Activated T-cell treated with anti-CD3 and anti-CD28 coated beads for 24 hours (primary cell): ENCODE results near the gene PKNOX2.

Experiments used
- DNase-seq: peaks from one replicate; pipeline ENCODE4 v3.0.0-alpha.2; 2020; ENCODE audit warnings: low read depth

The PKNOX2 gene

DNA sequence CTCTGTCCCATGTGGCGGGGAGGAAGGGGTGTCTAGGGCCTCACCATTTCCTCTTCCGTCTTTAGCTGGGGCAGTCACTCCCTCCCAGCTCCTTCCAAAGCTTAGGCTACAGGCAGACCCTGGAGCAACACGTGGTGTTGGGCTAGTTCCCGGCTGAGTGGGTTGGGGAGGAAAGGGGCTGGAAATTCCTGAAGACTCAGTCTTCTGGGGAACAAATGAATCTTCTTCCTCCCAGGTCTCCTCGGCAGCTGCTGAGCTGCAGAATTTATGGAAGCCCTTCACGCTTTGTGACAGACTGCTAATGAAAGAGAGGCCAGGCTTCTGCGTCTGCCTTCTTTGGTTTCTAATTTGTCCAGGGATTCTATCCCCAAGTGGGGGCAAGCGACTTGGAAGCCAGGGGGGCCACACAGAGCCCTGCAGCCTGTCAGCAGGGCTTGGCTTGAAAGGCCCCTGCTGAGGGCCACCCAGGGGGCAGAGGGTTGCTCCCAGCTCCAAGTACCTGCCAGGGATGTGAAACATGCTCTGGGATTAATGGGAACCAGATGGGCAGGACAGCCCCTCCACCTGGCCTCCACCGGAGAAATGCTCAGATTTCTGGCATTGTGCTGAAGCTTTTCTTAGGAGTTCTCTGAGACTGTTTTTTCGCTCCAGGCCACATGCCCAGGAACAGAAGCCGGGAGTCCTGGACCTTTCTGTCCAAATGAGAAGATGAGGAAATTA is 123.1 kb downstream of the PKNOX2 start:
- DNase-seq: no peak

DNA sequence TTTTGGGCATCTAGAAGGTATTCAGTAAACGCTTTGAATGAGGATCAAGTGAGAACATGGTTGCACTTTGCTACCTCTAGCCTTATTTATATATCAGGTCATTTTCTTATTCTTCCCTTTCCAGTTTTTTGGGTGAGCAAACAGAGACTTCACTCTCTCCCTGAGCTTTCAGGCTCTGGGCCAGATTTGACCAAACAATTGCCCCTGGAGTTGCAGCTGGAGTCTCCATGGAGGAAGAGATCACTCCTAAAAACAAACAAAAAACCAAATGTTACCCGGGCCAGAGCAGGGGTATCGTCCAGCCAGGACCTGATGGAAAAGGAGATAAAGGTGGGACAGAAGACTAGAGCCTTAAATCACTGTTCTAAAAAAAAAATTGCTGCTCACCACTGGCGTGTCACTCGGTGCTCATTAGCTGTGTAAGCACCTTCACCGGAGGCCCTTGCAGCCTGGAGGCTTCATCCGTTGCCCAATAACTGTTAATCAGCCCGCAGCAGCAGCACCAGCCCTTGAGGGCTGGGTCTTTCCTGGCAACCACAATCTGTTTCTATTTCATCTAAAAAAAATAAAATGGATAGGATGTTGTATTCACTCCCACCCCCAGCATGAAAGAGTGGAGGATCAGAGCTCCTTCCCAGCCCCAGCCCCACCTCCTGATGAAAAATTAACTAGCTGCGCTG is 125.0 kb downstream of the PKNOX2 start:
- DNase-seq: no peak

GRCh38 chr11:125290263-125290662 is 125.7 kb downstream of the PKNOX2 start:
- no peak for DNase-seq

DNA sequence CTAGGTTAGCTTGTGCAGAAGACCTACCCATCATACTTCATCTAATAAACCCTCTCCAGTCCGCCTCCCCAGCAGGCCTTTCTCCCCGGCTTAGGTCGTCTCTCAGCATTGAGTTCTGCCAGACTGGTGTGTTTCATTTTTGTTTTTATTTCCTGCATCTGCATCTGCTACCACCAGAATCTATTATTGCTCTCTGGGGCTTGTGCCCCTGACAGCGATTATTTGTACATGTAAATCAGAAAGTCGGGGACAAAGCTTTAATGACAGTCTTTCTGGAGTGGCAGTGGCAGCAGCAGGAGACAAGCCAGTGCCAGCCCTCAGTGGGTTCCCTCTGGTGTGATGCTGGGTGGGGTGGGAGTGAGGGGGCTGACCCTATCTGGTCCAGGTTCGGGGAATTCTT is 127.5 kb downstream of the PKNOX2 start:
- DNase-seq: no peak

GRCh38 chr11:125293596-125293995 is 129.0 kb downstream of the PKNOX2 start:
- DNase-seq: no peak

- DNase-seq: no peak
Observed at GRCh38 chr11:125295931-125296330, 131.4 kb downstream of the PKNOX2 start.

- DNase-seq: no peak
Observed at GRCh38 chr11:125297346-125297915, 132.9 kb downstream of the PKNOX2 start.

DNA sequence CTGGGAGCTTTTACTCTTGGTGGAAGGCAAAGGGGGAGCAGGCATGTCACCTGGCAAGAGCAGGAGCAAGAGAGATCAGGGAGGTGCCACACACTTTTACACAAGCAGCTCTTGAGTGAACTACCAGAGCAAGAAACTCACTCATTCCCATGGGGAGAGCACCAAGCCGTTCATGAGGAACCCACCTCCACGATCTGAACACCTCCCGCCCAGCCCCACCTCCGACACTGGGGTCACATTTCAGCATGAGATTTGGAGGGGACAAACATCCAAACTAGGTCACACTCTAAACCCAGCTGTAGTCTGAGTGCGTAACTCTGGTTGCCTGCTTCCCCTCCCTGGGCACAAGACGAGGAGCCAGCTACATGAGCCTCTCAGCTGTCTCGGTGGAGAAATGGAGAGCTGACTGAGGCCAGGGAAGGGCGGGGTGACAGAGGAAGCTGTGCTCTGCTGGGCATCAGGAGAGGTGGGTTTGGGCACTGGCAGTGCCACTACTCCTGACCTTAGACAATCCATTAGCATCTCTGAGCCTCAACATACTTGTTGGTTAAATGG is 134.6 kb downstream of the PKNOX2 start:
- no peak for DNase-seq

DNA sequence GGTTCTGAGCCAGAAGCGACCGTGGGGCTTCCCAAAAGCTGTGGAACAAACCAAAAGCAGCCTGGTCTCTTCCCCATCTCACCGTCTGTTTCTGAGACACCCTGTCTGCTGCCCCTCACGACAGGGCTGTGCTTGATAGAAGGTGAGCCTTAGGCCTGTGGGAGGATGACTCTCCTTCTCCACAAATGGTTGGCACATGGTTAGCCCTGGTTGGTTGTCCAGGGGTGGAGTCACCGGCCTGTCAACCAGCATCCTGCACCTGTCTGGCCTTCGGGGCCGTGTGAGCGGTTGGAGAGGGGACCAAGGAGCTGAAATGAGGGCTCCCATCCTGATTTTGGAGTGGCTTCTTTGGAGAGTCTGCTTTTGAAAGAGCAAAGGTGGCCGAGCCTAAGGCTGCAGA is 135.3 kb downstream of the PKNOX2 start:
- DNase-seq: no peak

DNA sequence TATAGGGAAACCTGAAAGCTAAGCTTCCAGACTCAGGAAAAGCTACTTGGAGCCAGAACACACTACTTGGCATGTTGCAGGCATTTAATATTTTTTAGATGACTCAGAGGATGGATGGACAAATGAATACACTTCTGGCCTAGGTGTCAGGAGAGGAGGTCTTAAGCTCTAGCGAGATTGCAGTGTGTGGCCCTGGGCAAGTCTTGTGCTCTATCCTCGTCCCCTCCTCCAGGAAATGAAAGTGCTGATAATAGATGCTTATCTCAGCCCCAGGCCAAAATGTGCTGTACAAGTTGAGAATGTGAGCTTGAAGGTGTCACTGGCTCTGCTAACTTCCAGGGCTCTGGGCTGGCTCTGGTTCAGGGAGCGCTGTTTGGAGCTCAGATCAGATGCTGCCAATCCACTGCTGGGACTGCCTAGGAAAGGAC is 136.3 kb downstream of the PKNOX2 start:
- DNase-seq: no peak

- no peak for DNase-seq
Observed at GRCh38 chr11:125301346-125301745, 136.8 kb downstream of the PKNOX2 start.

DNA sequence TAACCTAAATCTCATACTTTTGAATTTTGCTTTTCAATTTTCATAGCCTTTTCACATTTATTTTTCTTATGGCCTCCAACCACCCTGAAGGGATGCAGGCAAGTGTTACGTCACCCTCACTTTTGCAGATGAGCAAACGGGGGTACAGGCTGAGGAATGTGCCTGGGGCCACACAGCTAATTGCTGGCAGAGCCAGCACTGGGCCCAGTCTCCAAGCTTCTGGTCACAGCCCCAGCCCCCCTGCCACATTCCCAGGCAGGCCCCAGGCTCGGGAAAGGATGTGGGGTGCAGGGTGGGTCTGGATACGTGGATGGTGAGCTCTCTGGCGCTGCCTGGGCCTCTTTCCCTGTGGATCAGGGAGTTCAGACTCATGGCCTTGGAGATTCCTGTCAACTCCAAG is 138.6 kb downstream of the PKNOX2 start:
- no peak for DNase-seq

DNA sequence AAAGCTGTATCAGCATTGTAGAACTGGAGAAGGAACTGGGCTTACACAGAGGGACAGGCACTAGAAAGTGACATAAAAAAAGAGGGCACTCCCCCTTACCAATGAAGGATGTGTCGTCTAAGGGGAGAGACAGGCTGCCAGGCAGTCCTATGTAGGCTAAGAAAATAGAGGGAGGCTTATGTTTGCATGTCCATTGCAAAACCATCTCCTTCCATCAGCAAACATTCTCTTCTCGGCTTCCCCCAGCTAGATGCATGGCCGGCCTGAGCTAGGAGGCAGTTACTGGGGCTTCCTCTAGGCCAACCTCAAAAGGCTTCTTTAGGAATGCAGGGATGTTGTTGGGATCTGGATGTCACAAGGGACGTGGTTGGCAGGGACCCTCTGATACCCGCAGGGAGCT is 139.1 kb downstream of the PKNOX2 start:
- DNase-seq: no peak

- no peak for DNase-seq
Observed at GRCh38 chr11:125304136-125304535, 139.6 kb downstream of the PKNOX2 start.

- no peak for DNase-seq
Observed at GRCh38 chr11:125304876-125305275, 140.3 kb downstream of the PKNOX2 start.

DNA sequence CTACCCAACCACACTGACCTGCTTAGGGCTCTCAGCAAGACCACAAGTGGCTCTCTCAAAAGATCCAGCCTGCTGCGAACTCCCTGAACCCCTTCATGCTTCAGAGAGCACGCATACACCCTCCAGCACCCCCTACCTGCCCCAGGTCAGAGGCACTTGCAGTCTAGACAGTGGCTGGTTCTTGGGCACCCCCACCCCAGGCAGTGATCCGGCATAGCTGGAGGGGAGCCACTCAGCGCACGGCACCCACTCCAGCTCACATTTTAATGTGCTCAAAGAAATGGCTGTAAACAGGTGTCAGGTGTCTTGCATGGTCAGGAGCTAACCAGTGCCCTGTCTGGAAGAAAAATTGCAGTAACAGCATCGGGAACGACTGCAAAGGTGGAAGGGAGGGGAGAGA is 140.8 kb downstream of the PKNOX2 start:
- no peak for DNase-seq

DNA sequence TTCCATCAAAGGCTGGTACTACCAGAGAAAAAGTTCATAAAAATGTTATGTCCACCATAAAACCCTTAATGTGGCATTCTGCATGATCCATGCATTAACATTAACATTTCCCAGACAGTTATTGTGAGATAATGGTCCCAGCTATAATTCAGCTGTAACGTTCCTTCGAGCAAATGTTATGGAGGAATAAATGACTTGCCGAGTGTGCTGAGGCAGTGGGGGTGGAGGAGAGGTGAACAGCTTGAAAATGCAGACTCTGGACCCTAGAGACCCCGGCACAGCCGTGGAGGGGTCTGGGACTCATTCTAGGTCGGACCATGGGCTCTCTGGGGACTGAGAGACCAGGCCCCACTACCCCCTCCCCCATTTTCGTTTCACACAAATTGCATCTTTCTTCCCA is 141.9 kb downstream of the PKNOX2 start:
- DNase-seq: no peak

DNA sequence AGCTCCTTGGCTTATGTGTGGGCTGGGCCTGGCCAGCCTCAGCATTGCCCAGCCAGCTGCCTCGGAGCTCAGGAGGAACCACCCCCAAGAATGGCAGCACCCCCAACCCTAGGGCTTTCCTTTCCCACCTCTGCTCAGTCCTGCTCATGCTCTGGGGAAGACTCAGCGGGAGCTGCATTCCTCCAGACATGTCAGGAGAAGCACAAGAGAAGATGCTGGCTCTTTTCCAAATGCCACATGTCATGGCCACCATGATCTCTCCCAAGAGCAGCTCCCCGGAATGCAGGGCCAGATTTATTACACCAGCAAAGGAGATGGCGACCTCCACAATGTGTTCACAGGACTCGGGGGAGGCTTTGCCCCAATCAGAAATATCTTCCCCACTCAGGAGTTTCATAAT is 143.7 kb downstream of the PKNOX2 start:
- no peak for DNase-seq

GRCh38 chr11:125312391-125312790 is 147.8 kb downstream of the PKNOX2 start:
- DNase-seq: no peak

GRCh38 chr11:125312812-125313211 is 148.3 kb downstream of the PKNOX2 start:
- DNase-seq: no peak

DNA sequence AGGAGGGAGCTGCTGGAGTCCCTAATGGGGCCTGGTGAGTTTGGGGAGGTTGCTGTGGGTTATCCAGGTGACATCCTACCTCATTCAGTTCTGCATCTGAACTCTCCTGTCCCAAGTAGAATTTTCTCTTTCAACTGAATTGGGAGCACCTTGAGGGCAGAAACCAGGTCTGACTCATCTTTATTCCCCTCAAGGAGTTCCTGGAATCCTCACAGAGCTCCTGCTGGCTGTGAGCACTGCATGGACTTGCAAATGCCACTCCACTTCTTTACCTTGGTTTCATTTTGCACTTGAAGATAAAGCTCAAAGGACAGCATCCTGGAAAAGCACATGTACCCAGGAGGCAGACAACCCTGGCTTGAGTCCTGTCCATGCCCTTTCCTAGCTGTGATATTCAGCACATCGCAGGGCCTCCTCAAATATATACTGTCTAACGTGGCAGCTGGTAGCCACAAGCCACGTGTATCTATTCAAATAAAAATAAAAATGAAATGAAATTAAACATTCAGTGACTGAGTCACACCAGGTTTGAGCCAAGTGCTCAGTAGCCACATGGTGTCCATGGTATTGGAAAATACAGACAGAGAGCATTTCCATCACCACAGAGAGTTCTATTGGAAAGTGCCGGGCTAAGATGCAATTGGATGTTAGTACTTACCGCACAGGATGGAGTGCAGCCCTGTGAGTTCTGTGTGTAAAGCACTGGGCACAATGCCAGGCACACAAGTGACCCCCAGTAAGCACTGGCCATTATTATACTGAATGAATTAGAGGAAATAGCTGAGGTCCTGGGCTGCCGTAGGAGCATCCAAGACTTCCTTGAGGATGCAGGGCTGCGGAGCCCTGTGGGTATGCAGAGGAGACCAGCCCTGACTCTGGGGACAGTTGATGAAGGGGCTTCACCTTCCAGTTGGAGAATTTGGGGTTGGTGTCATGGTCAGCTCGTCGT is 149.0 kb downstream of the PKNOX2 start:
- no peak for DNase-seq
